HAP-1 (cell line): ENCODE results near the gene ST6GALNAC2.
"Not testable (repeated sequence)": the region's sequence is repeated elsewhere in the genome, so short reads cannot be mapped to it uniquely, and the experiment has no call there.

ENCODE experiments used
- DNase-seq, 2 experiments: peaks; one replicate each; pipeline ENCODE4 v3.0.0-alpha.2; 2016 to 2020; ENCODE audit warnings: low spot score in 2 of 2
- H3K27me3 ChIP-seq: fragments of 250-450 bp; sonication (Bioruptor Pico); 2 replicates; pipeline ENCODE4 v1.5.1; 2020; ENCODE audit warnings: low read depth, mild to moderate bottlenecking, moderate library complexity
- H3K36me3 ChIP-seq: fragments of 250-450 bp; sonication (Bioruptor Pico); replicated peaks from 2 replicates; pipeline ENCODE4 v1.5.1; 2020; ENCODE audit warnings: mild to moderate bottlenecking
- H3K4me1 ChIP-seq: fragments of 250-450 bp; sonication (Bioruptor Pico); 2 replicates; pipeline ENCODE4 v1.5.1; 2020; ENCODE audit warnings: mild to moderate bottlenecking
- H3K4me3 ChIP-seq: fragments of 250-450 bp; sonication (Bioruptor Pico); 2 replicates; pipeline ENCODE4 v1.5.1; 2020; ENCODE audit warnings: mild to moderate bottlenecking, moderate library complexity
- H3K9me3 ChIP-seq: fragments of 250-450 bp; sonication (Bioruptor Pico); 2 replicates; pipeline ENCODE4 v1.5.1; 2020; ENCODE audit warnings: mild to moderate bottlenecking, moderate library complexity
- in situ Hi-C: fragments of 300-500 bp; cut with MboI; formaldehyde crosslinking; loops from 3 replicates; pipeline ENCODE4 v1.14.3; 2020; ENCODE audit warnings: low sequenced_read_pairs, inconsistent platforms, mixed read lengths

Gene ST6GALNAC2

DNA sequence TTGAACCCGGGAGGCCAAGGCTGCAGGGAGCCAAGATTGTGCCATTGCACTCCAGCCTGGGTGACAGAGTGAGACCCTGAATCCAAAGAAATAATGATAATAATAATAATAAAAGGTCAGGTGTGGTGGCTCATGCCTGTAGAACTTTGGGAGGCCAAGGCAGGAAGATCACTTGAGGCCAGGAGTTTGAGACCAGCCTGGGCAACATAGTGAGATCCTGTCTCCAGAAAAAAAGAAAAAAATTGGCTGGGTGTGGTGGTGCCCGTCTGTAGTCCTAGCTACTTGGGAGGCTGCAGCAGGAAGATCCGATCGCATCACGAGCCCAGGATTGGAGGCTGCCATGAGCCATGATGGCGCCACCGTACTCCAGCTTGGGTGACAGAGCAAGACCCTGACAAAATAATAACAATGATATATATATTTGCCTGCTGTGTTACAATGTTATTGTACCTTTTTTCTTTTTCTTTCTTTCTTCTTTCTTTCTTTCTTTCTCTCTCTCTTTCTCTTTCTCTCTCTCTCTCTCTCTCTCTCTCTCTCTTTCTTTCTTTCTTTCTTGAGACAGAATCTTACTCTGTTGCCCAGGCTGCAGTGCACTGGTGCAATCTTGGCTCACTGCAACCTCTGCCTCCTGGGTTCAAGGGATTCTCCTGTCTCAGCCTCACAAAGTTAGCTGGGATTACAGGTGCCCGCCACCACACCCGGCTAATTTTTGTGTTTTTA, 51.9 kb downstream of the ST6GALNAC2 start:
- H3K4me1 ChIP-seq, DNase-seq, H3K27me3 ChIP-seq, H3K36me3 ChIP-seq, H3K9me3 ChIP-seq, in situ Hi-C loops, H3K4me3 ChIP-seq: not testable (repeated sequence)

DNA sequence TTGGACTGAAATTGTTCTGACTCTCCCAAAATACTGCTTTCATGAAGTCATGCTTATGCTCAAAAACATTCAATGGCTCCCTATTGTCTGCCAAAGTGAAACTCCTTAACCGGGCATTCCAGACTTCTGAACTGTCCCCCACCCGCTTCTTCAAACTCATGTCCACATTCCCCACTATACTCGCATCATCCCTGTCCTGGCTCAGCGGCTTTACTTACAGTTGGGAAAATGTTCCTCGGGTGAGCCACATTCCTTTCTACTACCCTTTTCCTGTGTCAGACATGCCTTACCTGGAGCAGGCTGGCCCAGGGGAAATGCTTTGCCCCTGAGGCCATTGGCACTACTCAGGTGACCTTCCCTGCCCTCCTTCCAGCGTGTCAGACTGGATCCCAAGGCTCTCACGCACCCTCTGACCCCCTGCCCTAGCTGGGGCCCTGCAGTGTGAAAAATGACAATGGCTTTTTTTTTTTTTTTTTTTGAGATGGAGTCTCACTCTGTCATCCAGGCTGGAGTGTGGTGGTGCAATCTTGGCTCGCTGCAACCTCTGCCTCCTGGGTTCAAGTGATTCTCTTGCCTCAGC, 53.5 kb downstream of the ST6GALNAC2 start:
- H3K9me3 ChIP-seq, result no peaks in the 10 kb centered on the region
- no peaks in the 10 kb centered on the region for H3K36me3 ChIP-seq
- in situ Hi-C loops, result no loop called here
- H3K4me1 ChIP-seq, result no peaks in the 10 kb centered on the region
- no peak overlapping the region for H3K4me3 ChIP-seq
- no peak for DNase-seq
- no peaks in the 10 kb centered on the region for H3K27me3 ChIP-seq

GRCh38 chr17:76531486-76532038, 54.1 kb downstream of the ST6GALNAC2 start:
- DNase-seq, result no peak
- no peaks in the 10 kb centered on the region for H3K4me1 ChIP-seq
- in situ Hi-C loops, result no loop called here

GRCh38 chr17:76530811-76531485, 54.7 kb downstream of the ST6GALNAC2 start:
- no peak overlapping the region for H3K4me3 ChIP-seq
- no peaks in the 10 kb centered on the region for H3K4me1 ChIP-seq
- H3K27me3 ChIP-seq, result no peaks in the 10 kb centered on the region
- no peaks in the 10 kb centered on the region for H3K36me3 ChIP-seq
- no peaks in the 10 kb centered on the region for H3K9me3 ChIP-seq
- no peak for DNase-seq
- in situ Hi-C loops, result no loop called here

More at GRCh38 chr17:76531486-76532038, 54.1 kb downstream of the ST6GALNAC2 start:
- Histone ChIP-seq H3K4me3 (no peak overlapping the region), H3K9me3 (no peaks in the 10 kb centered on the region), H3K36me3 (no peaks in the 10 kb centered on the region), H3K27me3 (no peaks in the 10 kb centered on the region)

DNA sequence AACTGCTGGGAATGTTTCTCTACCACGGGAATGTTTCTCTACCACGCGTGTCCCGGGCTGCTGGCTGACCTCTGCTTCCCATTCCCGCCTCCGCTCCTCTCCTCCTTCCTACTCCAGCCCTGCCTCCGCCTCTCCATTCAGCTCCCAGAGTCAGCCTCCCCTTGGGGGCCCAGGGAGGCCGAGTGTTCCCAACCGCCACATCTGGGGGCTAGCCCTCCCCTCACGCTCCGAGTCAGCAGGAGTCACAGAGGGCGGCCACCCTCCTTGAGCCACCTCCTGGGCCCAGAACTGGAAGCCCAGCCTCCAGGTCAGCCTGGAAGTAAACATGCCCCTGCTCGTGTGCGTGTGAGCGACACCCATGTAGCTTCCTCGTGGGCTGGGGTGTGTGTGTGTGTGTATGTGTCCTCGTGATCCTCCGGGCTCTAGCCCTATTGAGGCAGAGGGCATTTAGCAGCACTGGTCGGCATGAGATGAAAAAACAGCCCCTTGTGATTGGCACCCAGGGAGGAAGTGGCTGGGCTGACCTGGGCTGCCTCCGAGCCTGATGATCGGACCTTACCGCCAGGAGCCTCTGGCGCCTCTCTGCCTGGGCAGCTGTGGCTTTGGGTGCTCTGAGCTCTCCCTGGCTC, 55.5 kb downstream of the ST6GALNAC2 start:
- in situ Hi-C loops, result no loop called here
- Histone ChIP-seq H3K9me3 (no peaks in the 10 kb centered on the region), H3K27me3 (no peaks in the 10 kb centered on the region), H3K4me3 (no peak overlapping the region), H3K36me3 (no peaks in the 10 kb centered on the region), H3K4me1 (no peaks in the 10 kb centered on the region)
- no peak for DNase-seq

GRCh38 chr17:76529224-76530094, 56.2 kb downstream of the ST6GALNAC2 start:
- in situ Hi-C loops, result loop anchor here (10.0 kb wide), 1 partner anchor 95 kb away; no protein-coding TSS in a partner anchor
- H3K9me3 ChIP-seq, result no peaks in the 10 kb centered on the region
- no peaks in the 10 kb centered on the region for H3K36me3 ChIP-seq
- H3K4me1 ChIP-seq, result no peaks in the 10 kb centered on the region
- no peak overlapping the region for H3K4me3 ChIP-seq
- DNase-seq, result no peak
- no peaks in the 10 kb centered on the region for H3K27me3 ChIP-seq

DNA sequence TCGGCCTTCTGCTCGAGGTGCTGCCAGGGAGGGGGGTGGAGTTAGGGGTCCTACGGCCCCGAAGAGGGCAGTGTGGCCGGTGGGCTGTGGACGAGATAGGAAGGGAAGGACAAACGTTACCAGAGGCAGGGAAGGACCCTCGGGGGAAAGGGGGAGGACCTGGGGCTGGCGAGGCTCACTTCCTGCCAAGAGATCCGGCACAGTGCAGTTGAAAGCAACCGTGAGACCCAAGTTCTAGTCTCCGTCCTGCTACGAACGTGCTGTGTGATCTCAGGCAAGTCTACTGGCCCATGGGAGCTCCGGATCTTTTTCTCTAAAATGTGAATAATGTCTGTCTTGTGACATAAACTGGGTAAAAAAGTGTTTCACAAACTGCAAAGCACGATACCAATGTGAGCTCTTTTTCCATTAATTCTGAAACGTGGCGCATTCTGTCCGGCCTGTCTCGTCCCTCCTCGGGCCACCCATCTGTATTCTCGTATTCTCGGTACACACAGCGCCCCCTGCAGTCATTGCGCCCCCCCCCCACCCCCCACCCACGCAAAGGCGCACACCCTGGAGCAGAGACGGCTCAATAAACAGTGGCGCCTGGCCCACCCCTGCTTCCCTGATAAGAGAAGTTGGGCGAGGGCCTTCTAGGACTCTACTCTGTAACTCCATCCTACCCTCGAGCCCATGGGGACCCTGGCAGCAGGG, 57.0 kb downstream of the ST6GALNAC2 start:
- Histone ChIP-seq H3K9me3 (no peaks in the 10 kb centered on the region), H3K4me1 (no peaks in the 10 kb centered on the region), H3K4me3 (no peak overlapping the region), H3K36me3 (no peaks in the 10 kb centered on the region), H3K27me3 (no peaks in the 10 kb centered on the region)
- in situ Hi-C loops, result loop anchor here (10.0 kb wide), 1 partner anchor 96 kb away; no protein-coding TSS in a partner anchor
- no peak for DNase-seq

- H3K4me1 ChIP-seq, result no peaks in the 10 kb centered on the region
- in situ Hi-C loops, result loop anchor here (10.0 kb wide), 1 partner anchor 97 kb away; no protein-coding TSS in a partner anchor
- H3K4me3 ChIP-seq, result no peak overlapping the region
- no peaks in the 10 kb centered on the region for H3K27me3 ChIP-seq
- no peaks in the 10 kb centered on the region for H3K9me3 ChIP-seq
- no peak for DNase-seq
- H3K36me3 ChIP-seq, result no peaks in the 10 kb centered on the region
These were observed 57.5 kb downstream of the ST6GALNAC2 start for GRCh38 chr17:76528156-76528527.

DNA sequence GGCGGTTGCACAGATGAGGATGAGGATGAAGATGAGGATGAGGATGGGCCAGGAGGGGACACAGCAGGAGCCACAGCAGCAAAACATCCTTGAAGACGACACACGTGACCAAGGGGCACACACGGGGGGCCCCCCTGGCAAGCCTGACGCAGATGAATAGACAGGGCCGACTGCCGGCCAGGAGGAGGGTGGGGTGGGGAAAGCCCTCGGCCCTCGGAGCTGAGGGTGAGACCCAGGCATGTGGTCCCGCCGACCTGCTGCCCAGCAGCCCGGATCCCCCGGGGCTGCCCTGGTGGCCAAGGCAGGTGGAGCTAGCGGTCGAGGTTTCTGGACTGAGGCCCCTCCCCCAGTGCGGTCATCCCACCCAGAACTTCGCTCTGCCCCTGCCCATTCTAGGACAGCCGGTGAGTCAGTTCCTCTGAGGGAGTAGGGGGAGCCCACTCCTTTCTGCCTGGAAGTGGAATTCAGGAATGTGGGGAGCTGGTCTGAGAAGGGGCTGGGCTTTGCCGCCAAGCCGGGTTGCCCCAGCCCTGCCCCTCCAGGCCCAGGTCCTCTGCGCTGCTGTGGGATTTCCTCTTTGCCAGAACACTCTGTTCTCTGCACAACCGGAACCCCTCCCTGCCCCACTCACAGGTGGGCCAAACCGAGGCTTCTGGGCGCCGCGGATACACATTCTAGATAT, 58.1 kb downstream of the ST6GALNAC2 start:
- Histone ChIP-seq H3K4me3 (no peak overlapping the region), H3K27me3 (no peaks in the 10 kb centered on the region), H3K4me1 (no peaks in the 10 kb centered on the region), H3K9me3 (no peaks in the 10 kb centered on the region), H3K36me3 (no peaks in the 10 kb centered on the region)
- in situ Hi-C loops, result loop anchor here (10.0 kb wide), 1 partner anchor 97 kb away; no protein-coding TSS in a partner anchor
- DNase-seq, result no peak

DNA sequence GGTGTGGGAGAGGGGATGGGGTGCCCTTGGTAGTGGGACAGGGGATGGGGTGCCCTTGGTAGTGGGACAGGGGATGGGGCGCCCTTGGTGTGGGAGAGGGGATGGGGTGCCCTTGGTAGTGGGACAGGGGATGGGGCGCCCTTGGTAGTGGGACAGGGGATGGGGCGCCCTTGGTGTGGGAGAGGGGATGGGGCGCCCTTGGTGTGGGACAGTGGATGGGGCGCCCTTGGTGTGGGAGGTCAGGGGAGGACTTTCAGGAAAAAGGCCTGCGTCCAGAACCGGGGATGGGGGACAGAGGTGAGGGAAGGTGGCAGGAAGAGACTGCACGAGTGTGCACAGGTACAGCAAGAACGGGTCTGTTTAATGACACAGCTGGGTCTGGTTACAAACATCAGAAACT, 58.6 kb downstream of the ST6GALNAC2 start:
- in situ Hi-C loops, result loop anchor here (10.0 kb wide), 1 partner anchor 98 kb away; no protein-coding TSS in a partner anchor
- H3K4me1 ChIP-seq, DNase-seq: not testable (repeated sequence)

GRCh38 chr17:76525513-76525833, 60.2 kb downstream of the ST6GALNAC2 start:
- in situ Hi-C loops, result loop anchor here (10.0 kb wide), 1 partner anchor 99 kb away; no protein-coding TSS in a partner anchor
- DNase-seq, H3K4me3 ChIP-seq, H3K36me3 ChIP-seq, H3K9me3 ChIP-seq, H3K4me1 ChIP-seq, H3K27me3 ChIP-seq: not testable (repeated sequence)

More for the DNA sequence above, 58.6 kb downstream of the ST6GALNAC2 start:
- H3K9me3 ChIP-seq, H3K36me3 ChIP-seq, H3K27me3 ChIP-seq, H3K4me3 ChIP-seq: not testable (repeated sequence)
